SK-N-DZ (cell line): ENCODE data around the gene SBF1.
"Not testable (repeated sequence)": the region's sequence is repeated elsewhere in the genome, so short reads cannot be mapped to it uniquely, and the experiment has no call there.

Experiments used
- DNase-seq: peaks from one replicate; pipeline ENCODE4 v3.0.0-alpha.2; 2015; ENCODE audit warnings: low spot score

SBF1 gene

DNA sequence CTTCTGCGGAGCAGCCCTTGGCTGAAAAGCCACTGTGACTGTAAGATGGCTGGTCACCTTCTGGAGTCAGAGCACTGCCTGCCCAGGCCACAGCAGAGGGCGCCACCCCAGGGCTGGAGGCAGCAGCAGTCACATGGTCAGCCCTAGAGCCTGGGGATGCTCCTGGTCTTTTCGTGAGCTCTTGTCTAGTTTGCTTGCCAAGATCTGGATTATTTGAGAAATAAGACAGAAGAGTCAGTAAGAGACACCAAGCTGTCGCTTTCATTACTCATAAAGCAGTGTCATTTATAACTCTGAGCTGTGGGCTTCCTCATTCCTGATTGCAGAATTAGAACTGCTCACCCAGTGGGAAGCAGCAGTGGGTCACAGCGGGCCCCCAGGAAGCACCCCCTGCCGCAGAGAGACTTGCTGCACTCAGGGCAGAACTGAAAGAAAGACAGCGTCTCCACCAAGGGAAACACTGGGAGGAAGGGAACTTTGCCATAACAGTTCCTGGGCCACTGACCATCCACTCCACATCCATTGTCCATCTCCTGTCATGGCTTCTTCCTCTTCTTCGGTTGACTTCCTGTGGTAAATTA, 75.0 kb downstream of the SBF1 start:
- peak; percentile 25 for DNase-seq

DNA sequence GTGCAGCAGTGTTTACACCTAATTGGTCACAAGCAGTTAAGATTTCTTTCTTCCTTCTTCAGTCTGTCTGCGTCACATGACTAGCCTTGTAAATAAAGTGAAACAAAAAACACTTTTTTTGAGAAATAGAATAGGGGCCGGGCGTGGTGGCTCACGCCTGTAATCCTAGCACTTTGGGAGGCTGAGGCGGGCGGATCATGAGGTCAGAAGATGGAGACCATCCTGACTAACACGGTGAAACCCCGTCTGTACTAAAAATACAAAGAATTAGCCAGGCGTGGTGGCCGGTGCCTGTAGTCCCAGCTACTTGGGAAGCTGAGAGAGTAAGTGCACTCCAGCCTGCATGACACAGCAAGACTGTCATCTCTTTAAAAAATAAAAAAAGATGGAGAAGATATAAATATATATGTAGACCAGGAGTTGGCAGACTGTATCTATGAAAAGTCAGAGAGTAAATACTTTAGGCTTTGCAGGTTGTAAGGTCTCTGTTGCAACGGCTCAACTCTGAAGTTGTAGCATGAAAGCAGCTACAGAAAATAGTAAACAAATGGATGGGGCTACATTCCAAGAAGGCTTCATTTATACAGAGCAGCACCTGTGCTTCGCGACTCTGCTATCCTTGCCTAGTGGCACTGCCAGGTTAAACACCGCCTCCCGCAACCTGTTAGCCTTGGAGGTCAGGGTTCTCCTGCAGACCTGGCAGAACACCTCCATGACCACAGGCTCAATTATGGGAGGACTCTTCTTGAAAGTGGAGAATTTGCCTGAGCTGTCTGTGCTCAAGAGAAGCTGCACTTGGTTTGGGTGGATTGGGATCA, 75.8 kb downstream of the SBF1 start:
- no peak for DNase-seq

DNA sequence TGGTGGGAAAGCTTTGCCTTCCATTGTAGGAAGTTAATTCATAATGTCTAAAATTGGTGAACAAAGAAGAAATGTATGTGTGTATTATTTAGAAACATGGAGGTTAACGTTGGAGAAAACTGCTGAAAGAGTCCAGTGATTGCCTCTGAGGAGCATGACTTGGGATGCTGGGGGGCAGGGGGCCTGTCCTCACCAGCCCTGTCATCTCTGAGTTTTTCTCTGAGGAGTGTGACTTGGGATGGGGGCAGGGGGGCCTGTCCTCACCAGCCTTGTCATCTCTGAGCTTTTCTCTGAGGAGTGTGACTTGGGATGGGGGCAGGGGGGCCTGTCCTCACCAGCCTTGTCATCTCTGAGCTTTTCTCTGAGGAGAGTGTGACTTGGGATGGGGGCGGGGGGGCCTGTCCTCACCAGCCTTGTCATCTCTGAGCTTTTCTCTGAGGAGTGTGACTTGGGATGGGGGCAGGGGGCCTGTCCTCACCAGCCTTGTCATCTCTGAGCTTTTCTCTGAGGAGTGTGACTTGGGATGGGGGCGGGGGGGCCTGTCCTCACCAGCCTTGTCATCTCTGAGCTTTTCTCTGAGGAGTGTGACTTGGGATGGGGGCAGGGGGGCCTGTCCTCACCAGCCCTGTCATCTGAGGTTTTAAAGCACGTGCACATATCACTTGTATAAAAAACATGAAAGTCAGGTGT, 77.3 kb downstream of the SBF1 start:
- not testable (repeated sequence) for DNase-seq

DNA sequence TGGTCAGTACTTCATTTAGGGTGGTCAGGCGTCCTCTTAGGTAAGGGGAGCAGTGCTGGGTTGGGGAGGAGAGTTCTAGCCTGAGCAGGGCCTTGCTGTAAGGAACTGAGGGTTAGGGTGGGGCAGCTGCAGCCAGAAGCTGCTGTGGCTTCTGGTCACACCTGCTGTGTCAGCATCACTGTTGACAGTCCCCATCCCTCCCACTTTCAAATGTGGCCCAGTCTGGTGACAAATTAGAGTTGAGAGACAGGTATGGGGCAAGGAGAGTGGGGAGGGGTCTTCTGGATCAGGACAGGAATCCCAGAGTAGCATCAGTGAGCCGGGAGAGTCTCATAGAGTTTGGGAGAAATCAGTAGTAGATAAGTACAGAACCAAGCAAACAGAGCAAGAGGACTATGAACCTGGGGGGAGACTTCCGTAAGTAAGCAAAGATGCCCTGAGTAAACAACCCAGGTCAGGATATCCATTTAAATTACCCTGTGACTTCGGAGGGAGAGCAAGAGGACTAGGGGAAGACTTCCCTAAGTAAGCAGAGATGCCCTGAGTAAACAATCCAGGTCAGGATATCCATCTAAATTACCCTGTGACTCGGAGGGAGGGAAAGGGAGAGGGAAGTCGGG, 78.0 kb downstream of the SBF1 start:
- no peak for DNase-seq
